ENCODE data around the gene TNRC6B. TPM values are rescaled to one million over a fixed set of nuclear protein-coding genes. Genes with fewer than 3 reads are reported as not detected.

TNRC6B gene
- total RNA-seq, 1 experiment from 2014 or later = 50.4 TPM

DNA sequence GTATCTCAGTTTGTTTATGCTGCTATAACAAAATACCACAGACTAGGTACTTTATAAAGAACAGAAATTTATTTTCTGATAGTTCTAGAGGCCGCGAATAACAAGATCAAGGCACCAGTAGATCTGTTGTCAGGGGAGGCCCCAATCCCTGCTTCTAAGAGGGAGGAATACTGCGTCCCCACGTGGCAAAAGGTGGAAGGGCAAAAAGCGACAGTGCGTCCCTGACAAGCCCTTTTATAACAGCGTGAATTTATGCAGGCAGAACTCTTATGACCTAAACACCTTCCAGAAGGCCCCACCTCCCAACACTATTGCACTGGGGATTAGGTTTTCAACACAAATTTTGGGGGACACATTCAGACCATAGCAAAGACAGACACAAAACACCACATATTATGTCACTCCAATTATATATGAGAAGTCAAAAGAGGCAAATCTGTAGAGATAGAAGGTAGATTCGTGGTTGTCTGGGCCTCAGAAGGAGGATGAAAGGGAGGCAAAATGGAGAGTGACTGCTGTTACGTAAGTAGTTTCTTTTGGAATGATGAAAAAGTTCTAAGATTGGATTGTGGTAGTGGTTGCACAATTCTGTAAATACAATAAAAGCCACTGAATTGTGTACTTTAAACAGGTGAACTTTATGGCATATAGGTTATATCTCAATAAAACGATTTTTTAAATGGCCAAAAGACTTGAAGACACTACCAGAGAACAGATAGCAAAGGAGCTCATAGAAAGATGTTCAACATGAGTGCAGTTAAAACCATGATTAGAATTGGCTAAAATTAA lies 30.1 kb upstream of the TNRC6B start:
- H3K4me3 Mint-ChIP-seq = no peak overlapping the region
- POLR2A ChIA-PET = no interaction called here

GRCh38 chr22:40153192-40153591 lies 24.5 kb upstream of the TNRC6B start:
- Mint-ChIP-seq H3K4me1 (peaks cover 17% of the 10 kb centered on the region), H3K36me3 (no peaks in the 10 kb centered on the region; the same call in 1 of the 2 replicates), H3K4me3 (no peak overlapping the region), H3K27ac (peak overlapping the region; percentile 28), H3K9me3 (no peaks in the 10 kb centered on the region; the same call in 1 of the 2 replicates), H3K27me3 (ENCODE audit: low read depth) (no peaks in the 10 kb centered on the region)
- no peak for ATAC-seq
- CTCF ChIA-PET = interaction anchor here (0.6 kb wide), 1 partner anchor 410 kb away, joined by 3 read pairs; no protein-coding TSS in a partner anchor
- DNase-seq (ENCODE audit: low spot score) = no peak
- POLR2A ChIA-PET = no interaction called here
- TF ChIP-seq ZNF219 (CRISPR knock-in tag; IDR thresholded peaks at IDR 0.05; ENCODE audit: borderline replicate concordance) (no peak), ZNF671 (CRISPR knock-in tag; IDR thresholded peaks at IDR 0.05) (no peak), CBFB (CRISPR knock-in tag; IDR thresholded peaks at IDR 0.05; ENCODE audit: low read depth) (no peak), GTF2I (CRISPR knock-in tag; conservative IDR thresholded peaks at IDR 0.05) (no peak), CREM (CRISPR knock-in tag; IDR thresholded peaks at IDR 0.05) (no peak), NR3C1 (CRISPR knock-in tag; conservative IDR thresholded peaks at IDR 0.05; ENCODE audit: low read depth) (no peak), ZNF532 (CRISPR knock-in tag; IDR thresholded peaks at IDR 0.05; ENCODE audit: borderline replicate concordance) (no peak), NFE2L1 (CRISPR knock-in tag; IDR thresholded peaks at IDR 0.05) (no peak), NR1H2 (CRISPR knock-in tag; IDR thresholded peaks at IDR 0.05) (no peak), JUN (CRISPR knock-in tag; IDR thresholded peaks at IDR 0.05) (no peak), CREB1 (CRISPR knock-in tag; IDR thresholded peaks at IDR 0.05) (no peak), FOXK1 (CRISPR knock-in tag; IDR thresholded peaks at IDR 0.05) (no peak), AFF4 (CRISPR knock-in tag; IDR thresholded peaks at IDR 0.05; ENCODE audit: borderline replicate concordance) (no peak), SMAD3 (CRISPR knock-in tag; IDR thresholded peaks at IDR 0.05; ENCODE audit: borderline replicate concordance) (no peak)
- TF ChIP-seq, protein P1, sequence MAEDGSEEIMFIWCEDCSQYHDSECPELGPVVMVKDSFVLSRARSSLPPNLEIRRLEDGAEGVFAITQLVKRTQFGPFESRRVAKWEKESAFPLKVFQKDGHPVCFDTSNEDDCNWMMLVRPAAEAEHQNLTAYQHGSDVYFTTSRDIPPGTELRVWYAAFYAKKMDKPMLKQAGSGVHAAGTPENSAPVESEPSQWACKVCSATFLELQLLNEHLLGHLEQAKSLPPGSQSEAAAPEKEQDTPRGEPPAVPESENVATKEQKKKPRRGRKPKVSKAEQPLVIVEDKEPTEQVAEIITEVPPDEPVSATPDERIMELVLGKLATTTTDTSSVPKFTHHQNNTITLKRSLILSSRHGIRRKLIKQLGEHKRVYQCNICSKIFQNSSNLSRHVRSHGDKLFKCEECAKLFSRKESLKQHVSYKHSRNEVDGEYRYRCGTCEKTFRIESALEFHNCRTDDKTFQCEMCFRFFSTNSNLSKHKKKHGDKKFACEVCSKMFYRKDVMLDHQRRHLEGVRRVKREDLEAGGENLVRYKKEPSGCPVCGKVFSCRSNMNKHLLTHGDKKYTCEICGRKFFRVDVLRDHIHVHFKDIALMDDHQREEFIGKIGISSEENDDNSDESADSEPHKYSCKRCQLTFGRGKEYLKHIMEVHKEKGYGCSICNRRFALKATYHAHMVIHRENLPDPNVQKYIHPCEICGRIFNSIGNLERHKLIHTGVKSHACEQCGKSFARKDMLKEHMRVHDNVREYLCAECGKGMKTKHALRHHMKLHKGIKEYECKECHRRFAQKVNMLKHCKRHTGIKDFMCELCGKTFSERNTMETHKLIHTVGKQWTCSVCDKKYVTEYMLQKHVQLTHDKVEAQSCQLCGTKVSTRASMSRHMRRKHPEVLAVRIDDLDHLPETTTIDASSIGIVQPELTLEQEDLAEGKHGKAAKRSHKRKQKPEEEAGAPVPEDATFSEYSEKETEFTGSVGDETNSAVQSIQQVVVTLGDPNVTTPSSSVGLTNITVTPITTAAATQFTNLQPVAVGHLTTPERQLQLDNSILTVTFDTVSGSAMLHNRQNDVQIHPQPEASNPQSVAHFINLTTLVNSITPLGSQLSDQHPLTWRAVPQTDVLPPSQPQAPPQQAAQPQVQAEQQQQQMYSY (CRISPR knock-in tag; IDR thresholded peaks at IDR 0.05) = no peak
- TF ChIP-seq, protein P2, sequence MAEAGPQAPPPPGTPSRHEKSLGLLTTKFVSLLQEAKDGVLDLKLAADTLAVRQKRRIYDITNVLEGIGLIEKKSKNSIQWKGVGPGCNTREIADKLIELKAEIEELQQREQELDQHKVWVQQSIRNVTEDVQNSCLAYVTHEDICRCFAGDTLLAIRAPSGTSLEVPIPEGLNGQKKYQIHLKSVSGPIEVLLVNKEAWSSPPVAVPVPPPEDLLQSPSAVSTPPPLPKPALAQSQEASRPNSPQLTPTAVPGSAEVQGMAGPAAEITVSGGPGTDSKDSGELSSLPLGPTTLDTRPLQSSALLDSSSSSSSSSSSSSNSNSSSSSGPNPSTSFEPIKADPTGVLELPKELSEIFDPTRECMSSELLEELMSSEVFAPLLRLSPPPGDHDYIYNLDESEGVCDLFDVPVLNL (CRISPR knock-in tag; IDR thresholded peaks at IDR 0.05; ENCODE audit: borderline replicate concordance, low read depth) = no peak
- TF ChIP-seq, protein P3, sequence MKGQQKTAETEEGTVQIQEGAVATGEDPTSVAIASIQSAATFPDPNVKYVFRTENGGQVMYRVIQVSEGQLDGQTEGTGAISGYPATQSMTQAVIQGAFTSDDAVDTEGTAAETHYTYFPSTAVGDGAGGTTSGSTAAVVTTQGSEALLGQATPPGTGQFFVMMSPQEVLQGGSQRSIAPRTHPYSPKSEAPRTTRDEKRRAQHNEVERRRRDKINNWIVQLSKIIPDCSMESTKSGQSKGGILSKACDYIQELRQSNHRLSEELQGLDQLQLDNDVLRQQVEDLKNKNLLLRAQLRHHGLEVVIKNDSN (CRISPR knock-in tag; IDR thresholded peaks at IDR 0.05) = no peak

More for the DNA sequence above, 30.1 kb upstream of the TNRC6B start:
- no peaks in the 10 kb centered on the region for H3K27me3 Mint-ChIP-seq (ENCODE audit: low read depth)
- ATAC-seq (peak; percentile 86), DNase-seq (ENCODE audit: low spot score) (peak; percentile 73)
- H3K4me1 Mint-ChIP-seq = no peaks in the 10 kb centered on the region
- H3K36me3 Mint-ChIP-seq = no peaks in the 10 kb centered on the region; the same call in 1 of the 2 replicates
- CTCF ChIA-PET = no interaction called here
- no peak overlapping the region for H3K27ac Mint-ChIP-seq
- no peaks in the 10 kb centered on the region; the same call in 1 of the 2 replicates for H3K9me3 Mint-ChIP-seq
- TF ChIP-seq ZNF121 (CRISPR knock-in tag; IDR thresholded peaks at IDR 0.05) = no peak
- 0 out of 2 replicates have a peak, but pooled peaks have one; percentile 12 for TF ChIP-seq USF2 (CRISPR knock-in tag; IDR thresholded peaks at IDR 0.05)
